Pancreas (tissue), 10 donors: ENCODE measurements around the gene KIAA1671. TPM values are rescaled to one million over a fixed set of nuclear protein-coding genes. Genes with fewer than 3 reads are reported as not detected.

Experiments
- ATAC-seq, 4 donors: fragments of 200-7000 bp; cut with Tn5 transposase; one replicate each; pipeline versions ENCODE4 v1.8.0 to v1.9.1; 2020; ENCODE audit warnings: mild to moderate bottlenecking in 4 of 4, moderate library complexity in 4 of 4
- DNase-seq, 6 donors: peaks; one replicate each; pipeline ENCODE4 v3.0.0-alpha.2; 2020
- FAIRE-seq: peaks from 2 replicates; lab custom pipeline; 2012; peaks lifted over from hg19 to GRCh38; lab: Jason Lieb, UNC
- H3K27ac ChIP-seq, 4 donors: fragments of 200-600 bp; sonication (generic); 1 replicate in 3 of 4; 2 replicates in 1 of 4; pipeline versions ENCODE4 v1.5.0 to v1.8.0; 2020
- H3K27me3 ChIP-seq, 4 donors: fragments of 200-600 bp; one replicate each; pipeline ENCODE4 v1.8.0; 2021
- H3K36me3 ChIP-seq, 3 donors: fragments of 200-600 bp; sonication (generic) in 1 of 3; one replicate each; pipeline versions ENCODE4 v1.5.0 to v1.8.0; 2020 to 2021
- H3K4me1 ChIP-seq, 3 donors: fragments of 200-600 bp; one replicate each; pipeline ENCODE4 v1.8.0; 2021
- H3K4me3 ChIP-seq, 4 donors: fragments of 200-600 bp; sonication (generic) in 2 of 4; one replicate each; pipeline versions ENCODE4 v1.5.0 to v1.8.0; 2020 to 2021
- H3K9me3 ChIP-seq, 4 donors: fragments of 200-600 bp; one replicate each; pipeline ENCODE4 v1.8.0; 2021
- CTCF ChIP-seq, 4 donors: fragments of 200-600 bp; sonication (generic) in 3 of 4; IDR thresholded peaks; one replicate each; pipeline versions ENCODE4 v1.5.0 to v1.8.0; 2021; ENCODE audit warnings: antibody characterized with exemption in 4 of 4
- WGBS, 2 donors: extraction: QIAGEN DNeasy Blood & Tissue Kit; methylation state at CpG; one replicate each; pipeline ENCODE4 v1.1.7; 2013; 5-methylcytosine and 5-hydroxymethylcytosine counted together
- intact Hi-C, 3 donors: fragments of 100-400 bp; cut with DNase I; formaldehyde crosslinking; loops; one replicate each; pipeline versions ENCODE4 v1.11.1 to v1.14.2; 2022
- polyA plus RNA-seq, 2 donors: library from polyadenylated mRNA; stranded (reverse); fragments of 200-250 nt; gene quantifications; one replicate each; pipeline ENCODE4 v1.2.3, GENCODE V29; 2013
- total RNA-seq, 6 donors: library from RNA; stranded (reverse); fragmentation: NEBNext Ultra II Directional in 4 of 6; extraction: Animal tissue kit (Norgen Biotek cat#: 25700) in 4 of 6; gene quantifications; one replicate each; pipeline versions ENCODE4 v1.2.1 to v1.2.4, GENCODE V29; 2021 to 2023
- donor health status: healthy with polysubstance abuse.
- donor health status: DM: no; HTN: no; CAD: no; lungs with moderate emphysema.
- donor health status: DM: no; HTN: no; CAD: no.
- donor health status: control.
- donor health status: control.
- donor health status: Bipolar disorder and iron deficiency.
- donor health status: DM: yes; HTN: yes; CAD: no.
- donor health status: DM: no; HTN: no; CAD: no.
- donor health status: DM: no; HTN: no; CAD: no.
- donor health status: DM: yes; HTN: yes; CAD: no.

KIAA1671 gene
- total and polyA plus RNA-seq, 8 donors: 8.3 to 28.8 (median 19.0) TPM

DNA sequence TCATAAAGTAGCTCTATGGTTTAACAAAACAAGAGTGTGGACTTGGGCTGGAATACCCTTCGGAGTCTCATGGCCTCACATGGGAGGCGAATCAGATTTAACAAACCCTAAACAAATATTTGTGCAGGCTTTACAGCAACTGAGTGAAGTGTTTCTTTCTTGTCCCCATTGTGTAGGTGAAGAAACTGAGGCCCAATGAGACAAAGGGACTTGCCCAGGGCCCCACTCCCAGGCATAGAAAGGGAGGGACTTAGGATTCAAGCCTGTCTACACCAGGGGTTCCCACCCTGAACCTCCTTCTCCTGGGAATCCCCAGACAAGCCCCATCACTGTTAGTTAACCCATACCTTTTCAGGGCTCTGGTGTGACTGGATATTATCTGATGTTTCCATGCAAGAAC lies 192.0 kb downstream of the KIAA1671 start:
- Histone ChIP-seq H3K36me3 (no peaks in the 10 kb centered on the region), H3K4me1 (peaks cover 0 to 3% (median 0%) of the 10 kb centered on the region in 3 donors), H3K27me3 (no peaks in the 10 kb centered on the region), H3K4me3 (no peak overlapping the region), H3K27ac (no peak overlapping the region), H3K9me3 (no peaks in the 10 kb centered on the region)
- intact Hi-C loops: no loop called here
- no peak for FAIRE-seq
- TF ChIP-seq CTCF (IDR thresholded peaks at IDR 0.05): no peak
- no peak for DNase-seq
- WGBS, 2 donors: 77 to 90% methylated on average over 2 of the region's 2 CpGs
- no peak for ATAC-seq

DNA sequence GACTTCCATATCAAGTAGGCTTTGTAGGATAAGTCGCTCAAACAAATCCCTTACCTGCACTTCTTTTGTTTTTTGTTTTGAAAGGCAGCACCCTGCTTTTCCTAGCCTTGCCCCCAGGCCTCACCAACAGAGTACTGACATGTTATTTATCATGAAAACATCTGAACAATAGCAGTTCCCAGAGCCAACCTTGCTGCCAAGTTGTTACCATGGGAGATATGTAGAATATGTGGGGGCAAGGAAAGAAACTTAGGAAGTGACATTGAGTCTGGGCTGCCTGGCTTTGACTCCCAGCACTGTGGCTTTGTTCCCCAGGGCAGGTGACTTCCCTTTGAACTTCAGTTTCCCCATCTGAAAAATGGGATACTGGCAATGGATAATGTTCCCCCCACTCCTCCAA lies 193.8 kb downstream of the KIAA1671 start:
- TF ChIP-seq CTCF (IDR thresholded peaks at IDR 0.05): no peak
- Histone ChIP-seq H3K9me3 (no peaks in the 10 kb centered on the region), H3K27me3 (no peaks in the 10 kb centered on the region), H3K36me3 (no peaks in the 10 kb centered on the region), H3K4me3 (no peak overlapping the region), H3K4me1 (peaks cover 0 to 3% (median 0%) of the 10 kb centered on the region in 3 donors), H3K27ac (peak overlapping the region in 1 of 4 donors; percentile 33)
- WGBS, 2 donors: 75 to 87% methylated on average over 1 of the region's 1 CpG
- intact Hi-C loops: no loop called here
- DNase-seq: no peak
- FAIRE-seq: no peak
- ATAC-seq: peak in 1 of 4 donors; percentile 14

DNA sequence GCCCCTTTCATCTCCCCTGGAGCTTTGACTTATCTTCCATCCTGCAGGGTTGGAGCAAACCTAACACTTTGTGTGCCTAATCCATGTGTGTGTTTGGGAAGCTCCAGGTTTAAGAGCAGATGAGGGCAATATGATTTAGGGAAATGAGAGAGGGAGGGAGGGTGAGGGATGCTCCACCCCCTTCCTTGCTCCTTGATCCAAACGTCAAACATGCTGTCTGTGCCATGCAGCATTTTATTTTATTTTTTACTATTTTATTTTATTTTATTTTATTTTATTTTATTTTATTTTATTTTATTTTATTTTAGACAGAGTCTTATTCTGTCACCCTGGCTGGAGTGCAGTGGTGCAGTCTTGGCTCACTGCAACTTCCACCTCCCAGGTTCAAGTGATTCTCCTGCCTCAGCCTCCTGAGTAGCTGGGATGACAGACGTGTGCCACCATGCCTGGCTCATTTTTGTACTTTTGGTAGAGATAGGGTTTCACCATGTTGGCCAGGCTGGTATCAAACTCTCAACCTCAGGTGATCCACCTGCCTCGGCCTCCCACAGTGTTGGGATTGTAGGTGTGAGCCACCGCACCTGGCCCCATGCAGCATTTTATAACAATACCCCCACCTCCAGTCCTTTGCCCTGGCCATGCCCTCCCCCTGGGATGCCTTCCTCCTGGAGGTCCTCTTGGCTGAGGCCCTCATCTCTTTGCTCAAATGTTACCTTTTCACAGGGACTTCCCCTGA lies 194.6 kb downstream of the KIAA1671 start:
- Histone ChIP-seq H3K9me3 (no peaks in the 10 kb centered on the region), H3K4me1 (peaks cover 0 to 3% (median 0%) of the 10 kb centered on the region in 3 donors), H3K36me3 (no peaks in the 10 kb centered on the region), H3K27ac (peak overlapping the region in 1 of 4 donors; percentile 33), H3K27me3 (no peaks in the 10 kb centered on the region), H3K4me3 (no peak overlapping the region)
- 57 to 67% methylated on average over 4 of the region's 4 CpGs for WGBS, 2 donors
- intact Hi-C loops: no loop called here
- FAIRE-seq (no peak), ATAC-seq (no peak), DNase-seq (no peak)
- TF ChIP-seq CTCF (IDR thresholded peaks at IDR 0.05): no peak

DNA sequence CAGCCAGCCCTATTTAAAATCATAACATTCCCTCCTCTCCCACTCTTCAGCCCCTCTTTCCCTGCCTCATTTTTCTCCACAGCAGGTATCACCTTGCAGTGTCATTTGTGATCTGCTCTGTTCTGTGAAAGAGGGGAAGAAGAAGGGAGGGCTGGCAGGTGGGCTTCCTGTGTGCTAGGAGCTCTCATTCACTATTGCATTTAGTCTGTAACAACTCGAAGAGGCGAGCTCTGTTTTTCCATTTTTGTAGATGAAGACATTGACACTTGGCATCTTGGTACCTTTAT lies 195.1 kb downstream of the KIAA1671 start:
- intact Hi-C loops: no loop called here
- FAIRE-seq (no peak), DNase-seq (no peak), ATAC-seq (no peak)
- Histone ChIP-seq H3K27me3 (no peaks in the 10 kb centered on the region), H3K36me3 (no peaks in the 10 kb centered on the region), H3K27ac (no peak overlapping the region), H3K4me1 (peaks cover 0 to 3% (median 0%) of the 10 kb centered on the region in 3 donors), H3K4me3 (no peak overlapping the region), H3K9me3 (no peaks in the 10 kb centered on the region)
- 64 to 73% methylated on average over 2 of the region's 2 CpGs for WGBS, 2 donors
- TF ChIP-seq CTCF (IDR thresholded peaks at IDR 0.05): no peak

GRCh38 chr22:25148149-25148691 lies 195.7 kb downstream of the KIAA1671 start:
- FAIRE-seq (no peak), ATAC-seq (peak; percentile 54 to 77 (median 69)), DNase-seq (peak in 2 of 6 donors; percentile 52 to 57)
- no peak overlapping the region for H3K4me3 ChIP-seq
- no peaks in the 10 kb centered on the region for H3K27me3 ChIP-seq
- H3K36me3 ChIP-seq: no peaks in the 10 kb centered on the region
- H3K9me3 ChIP-seq: no peaks in the 10 kb centered on the region
- WGBS, 2 donors: 17 to 19% methylated on average over 4 of the region's 4 CpGs
- intact Hi-C loops: no loop called here
- H3K4me1 ChIP-seq: peaks cover 0 to 3% (median 0%) of the 10 kb centered on the region in 3 donors
- H3K27ac ChIP-seq: peak overlapping the region in 2 of 4 donors; percentile 41 to 46
- no peak for TF ChIP-seq CTCF (IDR thresholded peaks at IDR 0.05)
